Fibroblast of skin of left quadriceps (primary cell): ENCODE data around the gene WDR26.
"Not testable (repeated sequence)": the region's sequence is repeated elsewhere in the genome, so short reads cannot be mapped to it uniquely, and the experiment has no call there.

Experiments used
- DNase-seq, 2 experiments: peaks; one replicate each; pipeline ENCODE4 v3.0.0-alpha.2; 2013; ENCODE audit warnings: low read depth in 2 of 2

Gene WDR26

DNA sequence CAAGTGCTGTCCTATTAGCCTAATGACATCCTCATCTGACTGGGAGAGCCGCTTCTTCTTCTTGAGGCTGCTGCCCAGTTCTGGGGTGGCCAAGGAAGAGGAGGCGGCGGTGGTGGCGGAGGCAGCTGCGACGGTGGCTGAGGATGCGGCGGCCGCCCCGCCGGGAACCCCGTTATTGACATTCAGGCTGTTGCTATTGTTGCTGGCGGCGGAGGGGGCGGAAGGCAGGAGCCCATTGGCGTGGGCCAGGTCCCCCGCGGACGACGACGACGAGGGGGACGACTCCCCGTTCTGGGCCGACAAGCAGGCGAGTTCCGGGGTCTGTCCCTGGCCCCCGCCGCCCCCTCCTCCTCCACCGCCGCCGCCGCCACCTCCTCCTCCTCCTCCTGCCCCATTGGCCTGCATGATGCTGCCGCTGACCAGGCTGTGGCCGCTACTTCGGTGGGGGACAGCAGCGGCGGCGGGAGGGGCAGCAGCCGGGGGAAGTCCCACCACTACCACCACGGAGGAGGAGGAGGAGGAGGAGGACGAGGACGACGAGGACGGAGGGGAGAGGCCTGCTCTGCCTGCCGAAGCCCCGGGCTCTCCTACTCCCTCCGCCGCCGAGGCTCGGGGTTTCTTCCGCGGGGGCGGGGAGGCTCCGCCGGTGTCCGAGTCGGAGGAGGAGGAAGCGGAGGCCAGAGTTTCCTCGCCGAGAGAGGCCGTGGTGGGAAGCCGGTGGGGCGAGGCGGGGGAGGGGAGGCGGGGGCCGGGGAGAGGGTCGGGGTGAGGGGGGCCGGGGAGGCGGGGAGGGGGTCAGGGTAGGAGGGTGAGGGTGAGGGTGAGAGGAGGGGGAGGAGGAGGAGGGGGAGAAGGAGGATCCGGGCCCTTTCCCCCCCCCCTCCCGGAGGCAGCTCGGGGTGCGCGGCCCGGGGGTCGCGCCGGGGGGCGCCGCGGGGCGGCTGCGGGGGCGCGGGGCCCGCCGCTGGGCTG is 610 bp downstream of the WDR26 start:
- DNase-seq: no peak

DNA sequence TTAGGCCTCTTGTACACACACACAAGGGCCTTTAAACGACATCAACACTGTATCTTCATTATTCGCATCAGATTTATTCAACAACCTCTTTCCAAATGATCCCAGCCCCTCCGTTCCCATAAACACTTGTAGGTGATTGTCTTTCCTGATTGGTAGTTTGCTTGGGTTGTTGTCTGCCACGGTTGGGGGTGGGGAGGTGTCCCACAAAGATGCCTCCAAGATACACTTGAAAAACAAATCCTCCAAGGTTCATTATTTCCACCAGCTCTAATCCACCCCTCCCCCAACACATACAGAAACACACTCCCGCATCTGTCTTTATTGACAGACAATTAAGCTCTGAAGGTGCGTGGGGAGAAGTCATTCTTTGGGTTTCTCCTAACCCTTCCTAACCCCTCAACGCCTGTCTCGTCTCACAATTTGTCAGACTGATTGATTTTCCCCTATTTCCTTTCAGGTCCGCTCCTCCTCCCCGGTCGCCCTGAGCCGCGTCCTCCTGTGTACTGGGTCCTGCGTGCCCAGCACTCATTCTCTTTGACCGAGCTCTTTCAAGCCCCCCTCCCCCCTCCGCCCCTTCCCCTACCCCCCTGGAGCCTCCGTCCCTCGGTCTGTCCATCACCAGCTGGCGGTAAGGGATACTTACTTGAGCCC is 1.4 kb downstream of the WDR26 start:
- no peak for DNase-seq

DNA sequence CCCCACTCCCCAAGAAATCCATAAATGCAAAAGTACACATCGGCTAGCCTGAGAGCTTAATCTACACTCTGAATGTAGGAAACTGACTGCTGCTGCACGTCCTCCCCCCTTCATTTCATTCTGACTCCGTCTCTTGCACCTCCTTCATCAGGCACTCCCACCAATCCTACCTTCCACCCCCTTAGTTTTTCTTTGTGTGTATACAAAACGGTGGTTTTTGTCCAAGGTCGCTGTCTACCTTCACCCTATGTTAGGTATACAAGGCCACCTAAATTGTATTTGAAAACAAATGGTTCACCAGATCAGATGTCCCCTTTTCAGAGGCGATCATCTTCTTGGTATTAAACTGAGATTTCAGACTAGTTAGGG is 1.9 kb downstream of the WDR26 start:
- no peak for DNase-seq

DNA sequence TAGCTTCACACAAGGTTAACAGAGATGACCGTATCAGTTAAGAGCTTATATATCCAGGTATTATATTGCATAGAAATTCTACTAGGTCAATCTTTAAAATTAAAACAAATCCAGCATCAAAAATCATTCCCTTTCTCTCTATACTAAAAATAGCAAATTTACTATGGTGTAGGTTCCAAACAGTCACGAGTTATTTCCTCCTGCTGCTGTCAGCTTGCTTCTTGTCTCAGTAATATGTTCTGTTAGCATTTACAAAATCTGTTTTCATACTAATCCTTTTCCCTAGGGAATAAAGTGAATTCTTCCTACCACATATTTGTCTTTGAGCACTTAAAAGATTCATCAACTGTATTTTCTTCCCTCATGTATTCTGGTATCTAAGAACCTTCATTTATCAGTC is 2.5 kb downstream of the WDR26 start:
- DNase-seq: peak; percentile 24 to 38

DNA sequence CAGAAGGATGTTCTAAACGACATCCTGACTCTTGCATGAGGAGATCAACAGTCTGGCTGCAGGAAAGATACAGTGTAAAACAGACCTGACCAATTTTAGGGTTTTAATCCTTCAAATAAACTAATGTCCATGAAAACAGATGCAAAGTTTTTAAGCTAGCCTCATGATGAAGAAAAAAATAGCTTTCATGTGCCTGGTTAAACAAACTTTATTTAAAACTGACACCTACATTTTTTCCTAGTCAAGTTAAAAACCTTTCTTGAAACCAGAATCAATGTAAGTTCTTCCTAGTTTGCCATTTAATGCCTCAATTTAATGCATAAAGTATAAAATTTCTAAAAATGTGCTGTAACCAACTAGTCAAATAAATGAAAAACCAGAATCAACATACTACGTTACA is 2.9 kb downstream of the WDR26 start:
- DNase-seq: no peak

DNA sequence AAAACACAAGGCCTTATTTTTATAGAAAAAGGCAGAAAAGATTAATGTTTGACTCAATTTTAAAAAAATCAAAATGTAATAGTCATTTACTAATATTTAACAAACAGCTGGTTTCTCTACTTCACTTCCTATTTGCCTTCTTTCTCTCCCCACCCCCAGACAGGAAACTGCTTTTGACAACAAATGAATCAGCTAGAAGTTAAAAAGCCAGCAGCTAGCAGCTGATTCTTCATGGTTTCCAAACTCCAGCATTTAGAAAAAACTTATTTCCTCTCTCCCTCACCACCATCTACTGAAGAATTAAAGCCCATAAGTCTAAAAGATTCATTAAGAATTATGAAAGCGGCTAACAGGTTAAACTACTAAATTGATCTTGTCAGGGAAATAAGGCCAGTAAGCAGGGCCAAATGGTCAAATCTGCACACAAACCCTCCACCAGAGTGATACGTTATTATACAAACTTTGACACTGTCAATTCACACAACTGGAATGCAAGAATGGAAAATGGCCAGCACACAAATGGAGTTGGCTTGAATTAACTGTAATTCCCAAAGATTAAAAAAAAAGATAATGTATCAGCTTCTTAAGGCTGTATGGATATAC is 4.0 kb downstream of the WDR26 start:
- peak in 1 of 2 experiments; percentile 24 for DNase-seq

DNA sequence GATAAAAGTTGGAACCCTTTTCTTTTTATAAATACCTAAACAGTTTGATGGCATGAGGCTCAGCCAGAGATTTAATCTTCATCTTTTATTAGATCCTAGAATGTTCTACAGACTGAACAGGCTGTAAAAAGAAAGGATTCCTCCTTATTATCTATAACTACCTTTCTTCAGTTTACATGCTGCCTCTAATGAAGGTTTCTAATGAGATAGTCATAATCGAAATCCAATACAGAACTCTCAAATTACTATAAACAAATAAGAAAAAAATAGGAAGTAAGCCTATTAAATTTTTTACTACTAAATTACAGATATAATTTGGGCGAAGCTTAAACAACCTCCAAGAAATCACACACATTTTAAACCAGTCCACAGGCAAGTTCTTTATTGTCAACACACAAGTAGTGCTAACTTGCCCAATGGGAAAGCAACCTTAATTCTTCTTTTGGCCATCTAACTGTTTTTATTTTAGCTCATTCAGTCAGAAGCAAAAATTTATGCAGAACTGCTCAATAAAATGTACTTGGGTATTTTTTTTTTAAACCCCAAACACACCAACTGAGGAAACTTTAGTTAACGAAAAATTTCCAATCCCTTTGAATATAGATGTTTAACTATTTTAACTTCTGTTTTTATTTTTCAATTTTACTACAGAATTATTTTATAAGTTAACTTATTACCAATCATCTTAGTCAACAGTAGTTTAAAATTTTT is 4.8 kb downstream of the WDR26 start:
- DNase-seq: no peak

DNA sequence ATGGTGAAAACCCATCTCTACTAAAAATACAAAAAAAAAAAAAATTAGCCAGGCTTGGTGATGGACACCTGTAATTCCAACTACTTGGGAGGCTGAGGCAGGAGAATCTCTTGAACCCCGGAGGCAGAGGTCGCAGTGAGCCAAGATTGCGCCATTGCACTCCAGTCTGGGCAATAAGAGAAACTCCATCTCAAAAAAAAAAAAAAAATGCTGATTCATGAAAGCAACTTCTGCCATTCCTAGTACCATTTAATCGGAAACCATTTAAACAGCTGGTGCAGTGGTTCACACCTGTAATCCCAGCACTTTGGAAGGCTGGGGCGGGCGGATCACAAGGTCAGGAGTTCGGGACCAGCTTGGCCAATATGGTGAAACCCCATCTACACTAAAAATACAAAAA is 5.9 kb downstream of the WDR26 start:
- DNase-seq: not testable (repeated sequence)

DNA sequence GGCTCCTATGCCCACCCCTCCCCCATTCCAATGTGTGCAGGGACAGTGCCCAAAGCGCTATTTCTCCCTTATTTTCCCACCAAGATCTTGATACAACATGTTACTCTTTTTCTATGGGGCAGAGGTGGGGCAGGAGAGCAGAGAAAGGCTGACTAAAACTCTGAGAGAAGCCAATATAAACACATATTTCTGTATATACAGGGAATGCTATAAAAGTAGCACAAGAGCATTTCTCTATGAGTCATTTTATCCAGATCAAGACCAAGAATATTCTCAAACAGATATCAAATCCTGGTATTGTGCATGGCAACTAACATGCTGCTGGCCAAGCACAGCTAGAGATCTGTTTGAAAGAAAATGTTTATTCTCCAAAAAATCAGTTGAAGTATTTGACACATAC is 7.3 kb downstream of the WDR26 start:
- DNase-seq: peak in 1 of 2 experiments; percentile 42

DNA sequence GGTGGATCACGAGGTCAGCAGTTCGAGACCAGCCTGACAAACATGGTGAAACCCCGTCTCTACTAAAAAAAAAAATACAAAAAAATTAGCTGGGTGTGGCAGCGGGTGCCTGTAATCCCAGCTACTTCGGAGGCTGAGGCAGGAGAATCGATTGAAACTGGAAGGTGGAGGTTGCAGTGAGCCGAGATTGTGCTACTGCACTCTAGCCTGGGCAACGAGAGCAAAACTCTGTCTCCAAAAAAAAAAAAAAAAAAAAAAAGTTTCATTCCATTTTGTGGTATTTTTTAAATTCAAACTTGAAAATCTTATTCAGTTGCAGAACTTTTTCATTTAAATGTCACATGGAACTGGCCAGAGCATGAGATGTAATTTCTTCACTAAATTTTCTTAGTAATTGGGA is 7.7 kb downstream of the WDR26 start:
- DNase-seq: not testable (repeated sequence)

DNA sequence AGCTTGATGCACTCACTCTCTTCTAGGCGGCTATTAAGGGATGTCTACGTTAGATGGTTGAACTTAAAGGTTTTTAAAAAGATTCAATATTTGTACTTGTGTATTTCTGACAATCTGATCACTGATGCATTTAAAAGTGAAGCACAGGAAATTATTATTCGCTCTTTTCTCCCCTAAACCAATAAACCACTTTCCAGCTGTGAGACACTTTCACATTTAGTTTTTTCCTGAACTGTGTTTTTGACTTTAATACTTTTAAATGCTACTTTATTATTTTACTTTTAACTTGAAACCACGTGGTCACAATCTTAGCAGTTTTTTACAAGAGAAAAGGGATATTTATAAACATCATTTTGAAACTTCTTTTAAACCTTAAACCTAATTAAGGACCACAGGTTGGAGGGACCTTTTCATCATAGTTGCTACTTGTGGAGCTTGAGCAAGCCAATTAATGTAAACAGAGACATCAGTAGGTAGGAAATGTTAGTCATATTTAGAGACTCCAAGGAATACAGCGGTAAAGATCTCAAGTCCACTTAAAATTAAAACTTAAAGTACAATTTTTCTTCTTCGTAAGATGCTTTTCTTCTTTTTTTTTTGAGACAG is 9.2 kb downstream of the WDR26 start:
- no peak for DNase-seq

DNA sequence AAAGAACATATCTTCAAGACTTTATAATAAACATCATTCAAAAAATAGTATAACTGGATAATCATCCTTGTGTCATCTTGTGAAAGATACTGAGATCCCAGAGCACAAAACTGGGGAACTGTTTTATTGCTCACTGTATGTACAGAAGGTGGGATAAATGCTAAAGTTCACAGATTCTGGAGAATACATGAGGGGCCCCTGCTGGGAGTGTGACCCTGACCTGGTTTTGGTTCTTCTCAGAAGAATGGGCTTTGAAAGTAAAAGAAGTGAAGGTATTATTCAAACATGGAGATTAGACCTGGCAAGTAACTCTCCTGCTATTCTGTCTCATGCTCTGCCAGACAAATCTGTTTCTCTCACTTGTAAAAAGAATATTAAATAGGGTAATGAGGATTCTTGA is 14.5 kb downstream of the WDR26 start:
- no peak for DNase-seq

DNA sequence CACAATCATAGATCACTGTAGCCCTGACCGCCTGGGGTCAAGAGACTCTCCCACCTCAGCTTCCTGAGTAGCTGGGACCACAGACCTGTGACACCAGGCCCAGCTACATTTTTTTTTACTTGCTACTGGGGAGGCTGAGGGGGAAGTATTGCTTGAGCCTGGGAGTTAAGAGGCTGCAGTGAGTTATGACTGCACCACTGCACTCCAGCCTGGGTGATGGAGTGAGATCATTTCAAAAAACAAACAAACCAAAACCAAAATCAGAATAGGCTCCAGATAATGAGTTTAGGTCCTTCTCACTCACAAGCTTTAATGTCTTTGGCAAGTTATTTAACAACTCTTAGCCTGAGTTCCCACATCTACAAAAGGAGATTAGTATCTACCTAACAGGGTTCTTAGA is 22.8 kb downstream of the WDR26 start:
- no peak for DNase-seq

DNA sequence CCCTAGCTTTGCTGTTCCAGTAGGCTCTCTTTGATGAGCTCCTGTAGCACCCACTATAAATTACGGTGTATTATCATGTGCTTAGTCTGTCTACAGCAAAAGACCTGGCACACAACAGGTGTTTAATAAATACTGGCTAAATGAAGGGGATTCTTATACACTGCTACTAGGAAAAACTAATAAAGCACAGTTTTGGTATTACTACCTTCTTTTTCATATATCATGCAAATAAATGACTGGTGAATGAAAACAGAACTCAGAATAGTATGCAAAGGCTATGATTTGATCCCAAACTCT is 26.4 kb downstream of the WDR26 start:
- no peak for DNase-seq

DNA sequence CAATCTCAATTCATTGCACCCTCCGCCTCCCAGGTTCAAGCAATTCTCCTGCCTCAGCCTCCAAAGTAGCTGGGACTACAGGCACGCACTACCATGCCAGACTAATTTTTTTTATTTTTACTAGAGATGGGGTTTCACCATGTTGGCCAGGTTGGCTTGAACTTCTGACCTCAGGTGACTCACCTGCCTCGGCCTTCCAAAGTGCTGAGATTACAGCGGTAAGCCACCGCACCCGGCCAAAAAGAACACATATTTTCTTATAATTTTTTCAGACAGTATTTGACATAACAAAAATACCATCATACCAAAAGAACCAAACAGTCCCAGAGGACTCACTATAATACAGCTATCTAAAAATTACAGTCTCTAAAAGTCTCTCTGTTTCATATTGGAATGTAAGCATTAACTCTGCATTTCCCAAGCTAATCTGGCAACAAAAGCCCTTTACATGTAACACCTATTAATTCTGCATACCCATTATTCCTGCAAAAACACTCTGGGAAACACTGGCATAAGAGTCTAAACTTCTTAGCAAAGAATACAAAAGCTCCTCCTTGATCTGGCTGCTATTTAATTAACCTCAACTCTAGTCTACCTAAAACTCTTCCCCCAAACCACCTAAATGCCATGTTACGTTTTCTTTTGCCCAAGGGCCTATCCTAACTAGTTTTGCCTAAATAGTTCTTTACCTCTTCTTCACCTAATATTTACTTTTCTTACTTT is 26.9 kb downstream of the WDR26 start:
- no peak for DNase-seq

DNA sequence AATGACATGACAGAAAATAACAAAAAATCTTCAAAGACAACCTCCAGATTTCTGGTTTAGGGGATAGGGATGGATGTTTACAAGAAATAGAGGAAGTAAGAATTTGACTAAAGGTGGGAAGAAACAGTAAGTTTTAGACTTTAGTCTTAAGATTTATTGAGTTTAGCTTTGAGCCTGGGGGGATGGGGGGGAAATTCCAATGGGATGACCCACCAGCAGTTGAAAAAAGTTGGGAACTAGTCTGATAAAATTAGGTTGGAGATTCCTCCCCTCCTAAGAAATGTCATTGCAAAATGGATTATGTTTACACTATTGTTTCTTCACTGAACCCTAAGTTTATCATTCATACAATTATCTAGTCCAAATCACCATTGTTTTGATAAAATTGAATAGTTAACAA is 28.4 kb downstream of the WDR26 start:
- no peak for DNase-seq

DNA sequence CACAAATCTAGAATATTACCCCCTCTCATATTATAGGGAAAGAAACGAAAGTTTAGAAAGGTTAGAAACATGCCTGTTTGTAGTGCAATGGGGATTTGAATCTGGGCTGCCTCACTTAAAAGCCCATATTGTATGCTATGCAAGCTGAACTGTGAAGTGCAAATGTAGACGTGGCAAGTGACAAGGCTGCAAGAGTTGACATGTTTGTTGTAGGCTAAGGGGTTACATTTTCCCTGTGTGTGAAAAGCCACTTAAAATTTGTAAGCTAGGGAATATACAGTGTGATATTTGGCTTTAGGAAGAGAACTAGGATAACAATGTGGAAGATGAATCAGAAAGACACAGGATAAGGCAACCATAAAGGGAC is 29.0 kb downstream of the WDR26 start:
- DNase-seq: no peak

DNA sequence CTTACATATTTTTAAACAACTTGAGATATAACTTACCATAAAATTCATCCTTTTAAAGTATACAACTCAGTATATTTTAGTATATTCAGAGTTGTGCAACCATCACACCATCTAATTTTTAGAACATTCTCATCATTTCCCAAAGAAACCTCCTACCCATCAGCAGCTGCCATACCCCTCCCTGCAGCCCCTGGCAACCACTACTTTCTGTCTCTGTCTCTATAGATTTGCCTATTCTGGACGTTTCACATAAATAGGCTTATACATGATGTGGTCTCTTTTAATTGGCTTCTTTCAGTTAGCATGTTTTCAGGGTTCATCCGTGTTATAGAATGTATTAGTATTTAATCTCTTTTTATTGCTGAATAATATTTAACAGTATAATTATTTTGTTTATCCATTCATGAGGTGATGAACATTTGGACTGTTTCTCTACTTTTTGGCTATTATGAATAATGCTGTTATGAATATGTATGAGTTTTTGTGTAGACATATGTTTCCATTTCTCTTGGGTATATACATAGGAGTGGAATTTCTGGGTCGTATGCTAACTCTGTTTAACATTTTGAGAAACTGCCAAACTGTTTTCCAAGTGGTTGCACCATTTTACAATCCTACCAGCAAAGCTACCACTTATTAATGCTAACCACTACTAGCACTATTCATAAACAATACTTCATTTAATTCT is 29.5 kb downstream of the WDR26 start:
- peak in 1 of 2 experiments; percentile 4 for DNase-seq

DNA sequence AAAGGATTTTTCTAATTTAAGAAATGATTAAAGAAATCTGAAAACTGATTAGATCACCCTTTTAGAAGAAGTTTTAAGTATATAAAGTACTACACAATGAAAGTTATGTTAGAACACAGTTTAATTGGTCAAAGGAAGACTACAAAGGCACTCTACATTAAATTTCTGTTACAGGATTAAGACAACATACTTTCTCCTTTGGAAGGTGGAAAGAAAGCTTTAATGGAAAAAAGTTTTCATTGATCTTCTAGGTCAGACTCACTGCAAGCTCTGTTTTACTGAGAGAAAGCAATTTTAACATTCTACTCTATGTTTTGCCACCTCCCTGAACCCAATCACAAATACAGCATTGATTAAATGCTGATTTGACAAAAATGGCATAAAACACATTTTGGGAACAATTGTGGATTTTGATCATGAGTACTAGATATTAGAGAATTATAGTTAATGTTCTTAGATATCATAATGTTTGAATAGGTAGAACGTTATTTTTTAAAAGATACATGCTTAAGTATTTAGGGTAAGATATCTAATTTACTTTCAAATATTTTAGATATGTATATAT is 32.0 kb downstream of the WDR26 start:
- no peak for DNase-seq

DNA sequence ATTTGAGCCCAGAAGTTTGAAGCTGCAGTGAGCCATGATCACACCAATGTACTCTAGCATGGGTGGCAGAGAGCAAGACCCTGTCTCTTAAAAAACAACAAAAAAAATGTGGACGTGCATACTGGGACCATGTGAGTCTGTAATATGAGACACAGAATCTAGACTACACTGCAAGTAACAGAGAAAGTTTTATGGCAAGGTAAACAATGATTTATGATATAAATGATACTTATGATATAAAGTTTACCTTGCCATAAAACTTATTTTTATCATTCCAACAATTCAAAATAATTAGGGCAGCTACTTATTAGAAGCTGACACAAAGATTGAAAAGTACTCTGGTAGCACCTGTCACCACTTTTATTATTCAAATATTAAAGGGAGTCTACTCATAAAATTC is 34.7 kb downstream of the WDR26 start:
- DNase-seq: no peak
